HCT116 (cell line): Measurements from ENCODE around the gene EPS15. TPM values are rescaled to one million over a fixed set of nuclear protein-coding genes. Genes with fewer than 3 reads are reported as not detected.

Experiments used
- ATAC-seq: fragments of 200-7000 bp; cut with Tn5 transposase; 2 replicates; pipeline ENCODE4 v1.9.1; 2020; ENCODE audit warnings: mild to moderate bottlenecking, moderate library complexity
- BruUV-seq: library from RNA; stranded (reverse); fragments of 400-500 nt; replicated peaks from 2 replicates; lab custom pipeline; 2021; lab: Mats Ljungman, UMichigan
- CTCF ChIA-PET: fragments of 300-600 bp; sonication (Branson Sonifier 250); formaldehyde crosslinking; loops from one replicate; lab custom pipeline; 2021; ENCODE audit warnings: antibody characterized with exemption; lab: Charles Lee
- POLR2A ChIA-PET: fragments of 300-600, 350-600 bp; sonication (Branson Sonifier 250); formaldehyde crosslinking; loops from one replicate; lab custom pipeline; 2021; ENCODE audit warnings: antibody characterized with exemption; lab: Charles Lee
- RAD21 ChIA-PET, 2 experiments: fragments of 300-600 bp; sonication (Branson Sonifier 250); formaldehyde crosslinking; loops; one replicate each; lab custom pipeline; 2023; ENCODE audit warnings: low total read pairs in 2 of 2; ENCODE audit not compliant: uncharacterized antibody in 2 of 2, unreplicated experiment in 2 of 2, low non-redundant PET in 1 of 2; lab: Charles Lee
- DNase-seq: peaks from one replicate; pipeline ENCODE4 v3.0.0-alpha.2; 2010; ENCODE audit warnings: low read depth, low spot score
- H2AFZ ChIP-seq: fragments of 200-600 bp; shearing (Covaris generic), sonication (generic); 2 replicates; pipeline ENCODE4 v1.6.1; 2017; ENCODE audit warnings: low read depth, mixed run types, mixed read lengths, antibody characterized with exemption, low read length; ENCODE audit not compliant: poor library complexity, severe bottlenecking
- H3K27ac ChIP-seq: 2 replicates; pipeline ENCODE4 v1.5.1; 2012; ENCODE audit warnings: low read depth, low read length
- H3K27me3 ChIP-seq: fragments of 200-600 bp; sonication (generic); 2 replicates; pipeline ENCODE4 v1.6.1; 2016; ENCODE audit warnings: mixed run types, low read length, mixed read lengths; ENCODE audit not compliant: insufficient read depth
- H3K36me3 ChIP-seq, 2 experiments: fragments of 200-500 bp in 1 of 2; fragments of 200-600 bp in 1 of 2; sonication (Bioruptor generic) in 1 of 2; sonication (generic) in 1 of 2; 2 replicates each; pipeline versions ENCODE4 v1.5.1 to v1.6.1; 2014 to 2016; ENCODE audit warnings: low read length in 2 of 2, inconsistent platforms in 1 of 2, mixed read lengths in 1 of 2, mixed run types in 1 of 2; ENCODE audit not compliant: insufficient read depth in 2 of 2, control insufficient read depth in 1 of 2
- H3K4me1 ChIP-seq, 2 experiments: fragments of 200-600 bp in 1 of 2; sonication (generic) in 1 of 2; 2 replicates each; pipeline versions ENCODE4 v1.5.1 to v1.6.1; 2012 to 2017; ENCODE audit warnings: low read length in 2 of 2, inconsistent platforms in 1 of 2, mild to moderate bottlenecking in 1 of 2, mixed read lengths in 1 of 2, mixed run types in 1 of 2, moderate library complexity in 1 of 2; ENCODE audit not compliant: insufficient read depth in 2 of 2, control insufficient read depth in 1 of 2
- H3K4me2 ChIP-seq: fragments of 200-600 bp; sonication (generic); 2 replicates; pipeline ENCODE4 v1.6.1; 2017; ENCODE audit warnings: mixed run types, low read length, mixed read lengths
- H3K4me3 ChIP-seq, 2 experiments: fragments of 200-600 bp in 1 of 2; sonication (generic) in 1 of 2; replicated peaks in 1 of 2; 2 replicates each; pipeline ENCODE4 v1.5.1; 2011 to 2016; ENCODE audit warnings: low read length in 2 of 2, control low read depth in 1 of 2, low read depth in 1 of 2, mild to moderate bottlenecking in 1 of 2, mixed read lengths in 1 of 2, mixed run types in 1 of 2
- H3K79me2 ChIP-seq: fragments of 200-600 bp; sonication (generic); 2 replicates; pipeline ENCODE4 v1.6.1; 2017; ENCODE audit warnings: mild to moderate bottlenecking, mixed run types, low read length, moderate library complexity, mixed read lengths; ENCODE audit not compliant: insufficient read depth
- H3K9ac ChIP-seq: fragments of 200-600 bp; sonication (generic); 2 replicates; pipeline ENCODE4 v1.6.1; 2016; ENCODE audit warnings: low read length, mixed read lengths
- H3K9me2 ChIP-seq: fragments of 200-600 bp; sonication (generic), shearing (Covaris generic); 2 replicates; pipeline ENCODE4 v1.6.1; 2017; ENCODE audit warnings: mixed run types, mild to moderate bottlenecking, moderate library complexity; ENCODE audit not compliant: insufficient read depth
- H3K9me3 ChIP-seq, 2 experiments: fragments of 200-500 bp in 1 of 2; fragments of 200-600 bp in 1 of 2; sonication (Bioruptor generic) in 1 of 2; sonication (generic) in 1 of 2; 2 replicates each; pipeline ENCODE4 v1.6.1; 2014 to 2017; ENCODE audit warnings: low read length in 2 of 2, mixed read lengths in 2 of 2, inconsistent platforms in 1 of 2, low read depth in 1 of 2, mild to moderate bottlenecking in 1 of 2, mixed run types in 1 of 2, moderate library complexity in 1 of 2; ENCODE audit not compliant: control insufficient read depth in 1 of 2, insufficient read depth in 1 of 2
- H4K20me1 ChIP-seq: fragments of 200-600 bp; sonication (generic), shearing (Covaris generic); 2 replicates; pipeline ENCODE4 v1.6.1; 2017; ENCODE audit warnings: mixed run types, mild to moderate bottlenecking, moderate library complexity; ENCODE audit not compliant: insufficient read depth
- CBX3 ChIP-seq: IDR thresholded peaks from 2 replicates; pipeline ENCODE4 v1.6.1; 2012; ENCODE audit warnings: low read depth
- CEBPB ChIP-seq: IDR thresholded peaks from 2 replicates; pipeline ENCODE4 v1.6.1; 2012; ENCODE audit warnings: low read depth
- CTCF ChIP-seq, 3 experiments: fragments of 200-600 bp in 1 of 3; sonication (generic) in 1 of 3; IDR thresholded peaks in 2 of 3; conservative IDR thresholded peaks in 1 of 3; 2 replicates each; pipeline ENCODE4 v1.5.1; 2012 to 2017; ENCODE audit warnings: low read depth in 2 of 3, low read length in 2 of 3, antibody characterized with exemption in 1 of 3, borderline replicate concordance in 1 of 3, control low read depth in 1 of 3, mild to moderate bottlenecking in 1 of 3, mixed read lengths in 1 of 3, mixed run types in 1 of 3, moderate library complexity in 1 of 3; ENCODE audit not compliant: insufficient read depth in 1 of 3
- EGR1 ChIP-seq: IDR thresholded peaks from 2 replicates; pipeline ENCODE4 v1.6.1; 2012; ENCODE audit warnings: low read depth
- ELF1 ChIP-seq: IDR thresholded peaks from 2 replicates; pipeline ENCODE4 v1.6.1; 2012; ENCODE audit warnings: low read depth, borderline replicate concordance
- EZH2 ChIP-seq: fragments of 200-600 bp; sonication (generic); IDR thresholded peaks from 2 replicates; pipeline ENCODE4 v1.6.1; 2017; ENCODE audit warnings: antibody characterized with exemption, mixed run types
- JUND ChIP-seq: IDR thresholded peaks from 2 replicates; pipeline ENCODE4 v1.6.1; 2012
- POLR2A ChIP-seq: IDR thresholded peaks from 2 replicates; pipeline ENCODE4 v1.7.0; 2011; ENCODE audit warnings: borderline replicate concordance; ENCODE audit not compliant: insufficient read depth, insufficient read length; ENCODE audit errors: extremely low read depth
- RAD21 ChIP-seq: IDR thresholded peaks from 2 replicates; pipeline ENCODE4 v1.6.1; 2012; ENCODE audit warnings: low read depth, mild to moderate bottlenecking
- SP1 ChIP-seq: IDR thresholded peaks from 2 replicates; pipeline ENCODE4 v1.6.1; 2012; ENCODE audit warnings: low read depth
- SRF ChIP-seq: IDR thresholded peaks from 2 replicates; pipeline ENCODE4 v1.6.1; 2012; ENCODE audit warnings: low read depth
- TCF7L2 ChIP-seq: IDR thresholded peaks from 2 replicates; pipeline ENCODE4 v1.7.0; 2011; ENCODE audit warnings: borderline replicate concordance, inconsistent platforms; ENCODE audit not compliant: insufficient read depth, insufficient read length; ENCODE audit errors: extremely low read depth
- intact Hi-C: fragments of 100-400 bp; cut with micrococcal nuclease; formaldehyde crosslinking; loops from 2 replicates; pipeline ENCODE4 v1.10.0; 2022
- total RNA-seq: library from RNA; stranded (reverse); gene quantifications from one replicate; pipeline ENCODE4 v1.2.1, GENCODE V29; 2021; ENCODE audit not compliant: unreplicated experiment
- TF ChIP-seq, protein P1 (sequence below): IDR thresholded peaks from 2 replicates; pipeline ENCODE4 v1.6.1; 2011; ENCODE audit warnings: mild to moderate bottlenecking, low read length, moderate library complexity; ENCODE audit not compliant: insufficient replicate concordance; ENCODE audit errors: extremely low read depth

The EPS15 gene
- total RNA-seq, 1 experiment from 2014 or later: 41.2 TPM

DNA sequence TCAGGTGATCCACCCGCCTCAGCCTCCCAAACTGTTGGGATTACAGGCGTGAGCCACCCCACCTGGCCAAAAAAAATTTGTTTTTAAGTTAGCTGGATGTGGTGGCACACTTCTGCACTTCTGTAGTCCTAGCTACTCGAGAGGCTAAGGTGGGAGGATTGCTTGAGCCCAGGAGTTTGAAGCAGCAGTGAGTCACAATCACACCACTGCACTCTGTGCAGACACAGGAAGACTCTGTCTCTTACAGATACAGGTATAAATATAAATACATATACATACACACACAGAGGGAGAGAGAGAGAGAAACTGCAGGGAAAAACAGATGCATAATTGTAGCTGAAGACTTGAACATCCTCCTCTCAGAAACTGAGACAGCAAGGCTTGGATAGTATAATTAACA, 34.8 kb upstream of the EPS15 start:
- Histone ChIP-seq H3K9ac (no peak overlapping the region), H3K9me3 (no peaks in the 10 kb centered on the region), H3K36me3 (no peaks in the 10 kb centered on the region), H3K27me3 (no peaks in the 10 kb centered on the region), H4K20me1 (no peaks in the 10 kb centered on the region), H3K4me2 (no peak overlapping the region), H3K9me2 (0 out of 2 replicates have a peak, but pooled peaks cover 2% of the 10 kb centered on the region), H3K4me1 (peaks cover 5 to 17% of the 10 kb centered on the region in 2 experiments; a peak in 3 of 4 replicates), H2AFZ (no peak overlapping the region), H3K79me2 (no peaks in the 10 kb centered on the region), H3K4me3 (no peak overlapping the region), H3K27ac (no peak overlapping the region)
- ATAC-seq (no peak), DNase-seq (no peak)
- RAD21 ChIA-PET: no interaction called here
- no TSS peak for BruUV-seq
- CTCF ChIA-PET: interaction anchor here (1.5 kb wide), 1 partner anchor 19 kb away, joined by 4 read pairs; no protein-coding TSS in a partner anchor
- intact Hi-C loops: no loop called here
- POLR2A ChIA-PET: no interaction called here
- TF ChIP-seq CBX3: no peak
- TF ChIP-seq, protein P1, sequence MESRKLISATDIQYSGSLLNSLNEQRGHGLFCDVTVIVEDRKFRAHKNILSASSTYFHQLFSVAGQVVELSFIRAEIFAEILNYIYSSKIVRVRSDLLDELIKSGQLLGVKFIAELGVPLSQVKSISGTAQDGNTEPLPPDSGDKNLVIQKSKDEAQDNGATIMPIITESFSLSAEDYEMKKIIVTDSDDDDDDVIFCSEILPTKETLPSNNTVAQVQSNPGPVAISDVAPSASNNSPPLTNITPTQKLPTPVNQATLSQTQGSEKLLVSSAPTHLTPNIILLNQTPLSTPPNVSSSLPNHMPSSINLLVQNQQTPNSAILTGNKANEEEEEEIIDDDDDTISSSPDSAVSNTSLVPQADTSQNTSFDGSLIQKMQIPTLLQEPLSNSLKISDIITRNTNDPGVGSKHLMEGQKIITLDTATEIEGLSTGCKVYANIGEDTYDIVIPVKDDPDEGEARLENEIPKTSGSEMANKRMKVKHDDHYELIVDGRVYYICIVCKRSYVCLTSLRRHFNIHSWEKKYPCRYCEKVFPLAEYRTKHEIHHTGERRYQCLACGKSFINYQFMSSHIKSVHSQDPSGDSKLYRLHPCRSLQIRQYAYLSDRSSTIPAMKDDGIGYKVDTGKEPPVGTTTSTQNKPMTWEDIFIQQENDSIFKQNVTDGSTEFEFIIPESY: no peak
- TF ChIP-seq CTCF (IDR thresholded peaks at IDR 0.05 in 2 of 3, conservative IDR thresholded peaks at IDR 0.05 in 1 of 3; ENCODE audit: borderline replicate concordance in 1 of 3, insufficient read depth in 1 of 3, low read depth in 2 of 3, low read length in 2 of 3): no peak
- no peak for TF ChIP-seq EZH2
- no peak for TF ChIP-seq TCF7L2
- no peak for TF ChIP-seq ELF1
- no peak for TF ChIP-seq RAD21
- no peak for TF ChIP-seq POLR2A
- no peak for TF ChIP-seq SRF
- no peak for TF ChIP-seq EGR1
- TF ChIP-seq SP1: no peak
- TF ChIP-seq CEBPB: no peak
- TF ChIP-seq JUND: no peak
